SKM-1 treated with dmso at 0.1 percent for 144 hours (cell line): ENCODE data around the gene SS18L1.

Source experiments
- DNase-seq: peaks from one replicate; lab custom pipeline; 2025; ENCODE audit not compliant: unreplicated experiment; lab: John Stamatoyannopoulos, UW

SS18L1 gene

GRCh38 chr20:62119591-62120364, 23.8 kb upstream of the SS18L1 start:
- DNase-seq: no peak

GRCh38 chr20:62120365-62120762, 23.2 kb upstream of the SS18L1 start:
- DNase-seq: no peak

- peak; percentile 35 for DNase-seq
Measured at GRCh38 chr20:62120990-62121775, 22.4 kb upstream of the SS18L1 start.

DNA sequence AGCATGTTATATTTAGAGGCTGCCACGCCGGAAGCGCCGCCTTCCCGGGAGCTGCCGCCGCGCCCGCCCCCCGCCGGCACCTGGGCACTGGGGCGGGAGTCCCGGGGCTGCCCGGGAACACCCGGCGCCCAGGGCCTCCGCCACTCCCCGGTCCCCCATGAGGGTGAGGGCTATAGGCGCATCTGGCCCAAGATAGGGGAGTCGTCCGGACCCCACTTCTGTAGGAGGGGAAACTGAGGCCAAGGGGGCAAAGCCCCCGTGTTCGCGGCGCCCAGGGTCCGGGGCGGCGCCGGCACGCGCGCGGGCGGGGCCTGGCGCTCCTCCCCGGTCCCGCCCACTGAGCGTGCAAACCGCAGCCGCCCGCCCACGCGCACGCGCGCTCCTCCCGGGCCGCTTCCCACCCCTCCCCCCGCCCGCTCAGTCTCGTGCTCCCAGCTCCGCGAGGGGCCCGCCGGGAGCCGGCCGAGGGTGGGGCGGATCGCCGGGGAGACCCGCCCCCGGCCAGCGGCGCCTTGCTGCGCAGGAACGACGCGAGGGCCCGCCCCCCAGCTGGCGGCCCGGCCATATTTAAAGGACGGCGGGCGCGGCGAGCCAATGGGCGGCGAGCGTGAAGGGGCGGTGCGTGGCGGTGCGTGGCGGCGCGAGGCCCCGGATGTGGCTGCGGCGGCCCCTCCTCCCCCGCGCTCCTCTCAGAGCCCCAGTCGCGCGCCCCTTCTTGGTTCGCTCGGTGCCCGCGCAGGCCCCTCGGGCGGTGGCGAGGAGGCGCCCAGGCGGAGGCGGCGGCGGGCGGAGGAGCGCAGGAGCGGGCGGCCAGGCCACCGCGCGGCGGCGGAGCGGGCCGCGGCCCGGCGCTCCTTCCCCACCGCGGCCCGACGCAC, 21.6 kb upstream of the SS18L1 start, which contains the start of gene LSM14B:
TSS of gene LSM14B (plus strand) at position 700 of the 878 bp plus-strand sequence. CDS start 192 bp downstream, outside the sequence.
- DNase-seq: peak; percentile 92

DNA sequence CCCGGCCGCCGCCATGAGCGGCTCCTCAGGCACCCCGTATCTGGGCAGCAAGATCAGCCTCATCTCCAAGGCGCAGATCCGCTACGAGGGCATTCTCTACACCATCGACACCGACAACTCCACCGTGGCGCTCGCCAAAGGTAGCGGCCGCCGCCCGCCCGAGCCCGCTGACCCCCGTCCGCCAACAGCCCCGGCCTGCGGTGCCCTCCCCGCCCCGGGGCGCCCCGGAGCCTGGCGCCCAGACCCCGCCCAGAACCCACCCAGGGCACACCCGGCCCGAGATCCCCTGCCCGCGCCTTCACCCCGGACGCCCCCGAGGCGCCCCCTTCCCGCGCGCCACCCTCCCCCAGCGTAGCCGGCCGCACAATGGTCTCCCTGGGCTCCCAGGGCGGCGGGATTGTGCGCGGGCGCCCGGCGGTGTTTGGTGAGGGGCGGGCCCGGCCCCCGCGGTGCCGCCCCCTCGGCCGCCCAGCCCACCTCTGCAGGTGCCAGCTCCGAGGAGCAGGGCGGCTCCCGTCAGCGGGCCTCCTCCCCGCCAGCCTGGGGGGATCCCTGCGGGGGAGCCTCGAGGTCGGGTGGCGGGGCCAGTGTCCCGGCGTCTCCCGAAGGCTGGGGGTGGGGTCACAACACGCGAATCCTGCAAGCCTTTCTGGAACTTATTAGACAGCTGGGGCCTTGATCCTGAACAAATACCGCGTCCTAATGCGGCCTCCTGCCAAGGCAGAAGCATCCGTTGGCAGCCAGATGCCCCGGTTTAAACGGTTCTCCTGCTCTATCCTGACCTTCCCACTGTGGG, 20.7 kb upstream of the SS18L1 start:
- no peak for DNase-seq

GRCh38 chr20:62123450-62124118, 20.0 kb upstream of the SS18L1 start:
- no peak for DNase-seq

DNA sequence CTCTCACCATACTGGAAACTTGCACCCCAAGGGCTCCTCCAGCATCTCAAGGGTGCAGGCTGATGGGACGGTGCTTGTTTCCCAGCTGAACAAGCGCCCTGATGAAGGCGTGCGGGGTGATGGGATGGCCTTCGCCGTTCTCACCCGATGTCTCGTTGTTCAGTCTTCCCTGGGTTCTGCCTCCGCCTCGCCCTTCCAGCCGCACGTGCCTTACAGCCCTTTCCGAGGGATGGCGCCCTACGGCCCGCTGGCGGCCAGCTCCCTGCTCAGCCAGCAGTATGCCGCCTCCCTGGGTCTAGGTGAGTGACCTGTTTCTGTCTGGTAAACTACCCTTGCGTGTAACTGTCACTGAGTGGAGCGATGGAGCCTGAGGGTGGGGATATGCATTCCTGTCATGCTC, 17.4 kb upstream of the SS18L1 start:
- no peak for DNase-seq

DNA sequence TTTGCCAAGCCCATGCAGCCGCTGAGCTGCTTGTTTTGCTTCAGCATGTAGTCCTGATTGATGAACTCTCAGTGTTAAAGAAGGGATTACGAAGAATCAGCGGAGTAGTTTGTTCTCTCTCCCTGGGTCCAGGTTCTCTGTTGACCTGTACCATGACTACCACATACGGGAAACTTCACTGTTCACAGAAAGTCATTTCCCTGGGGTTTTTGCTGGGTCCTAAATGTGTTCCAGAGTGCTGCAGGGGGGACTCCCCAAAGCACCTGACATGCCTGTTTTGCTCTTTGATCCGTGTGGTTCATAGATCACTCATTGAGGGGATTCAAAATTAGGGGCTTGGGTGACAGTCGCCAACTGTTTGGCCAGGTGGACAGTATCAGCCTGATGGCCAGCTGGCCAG, 15.8 kb upstream of the SS18L1 start:
- DNase-seq: no peak

DNA sequence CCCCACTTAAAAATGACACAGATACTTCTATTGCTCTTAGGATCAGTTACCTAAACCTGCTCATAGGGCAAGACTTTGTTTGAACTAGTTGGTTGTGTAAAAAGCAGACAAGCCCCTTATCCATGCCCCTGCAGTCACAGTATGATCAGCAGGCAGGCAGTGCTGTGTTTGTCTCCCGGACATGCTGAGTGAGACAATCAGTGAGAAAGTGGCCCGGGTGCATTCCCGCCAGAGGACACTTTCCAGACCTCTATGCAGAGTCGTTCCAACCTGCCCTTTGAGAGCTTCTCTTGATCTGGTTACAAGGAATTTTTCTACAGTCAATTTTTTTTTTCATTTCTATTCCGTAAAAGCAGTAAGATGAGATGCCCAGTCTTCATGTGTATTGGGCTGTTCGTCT, 15.1 kb upstream of the SS18L1 start:
- no peak for DNase-seq

- DNase-seq: no peak
Measured at GRCh38 chr20:62129731-62130531, 13.6 kb upstream of the SS18L1 start.

DNA sequence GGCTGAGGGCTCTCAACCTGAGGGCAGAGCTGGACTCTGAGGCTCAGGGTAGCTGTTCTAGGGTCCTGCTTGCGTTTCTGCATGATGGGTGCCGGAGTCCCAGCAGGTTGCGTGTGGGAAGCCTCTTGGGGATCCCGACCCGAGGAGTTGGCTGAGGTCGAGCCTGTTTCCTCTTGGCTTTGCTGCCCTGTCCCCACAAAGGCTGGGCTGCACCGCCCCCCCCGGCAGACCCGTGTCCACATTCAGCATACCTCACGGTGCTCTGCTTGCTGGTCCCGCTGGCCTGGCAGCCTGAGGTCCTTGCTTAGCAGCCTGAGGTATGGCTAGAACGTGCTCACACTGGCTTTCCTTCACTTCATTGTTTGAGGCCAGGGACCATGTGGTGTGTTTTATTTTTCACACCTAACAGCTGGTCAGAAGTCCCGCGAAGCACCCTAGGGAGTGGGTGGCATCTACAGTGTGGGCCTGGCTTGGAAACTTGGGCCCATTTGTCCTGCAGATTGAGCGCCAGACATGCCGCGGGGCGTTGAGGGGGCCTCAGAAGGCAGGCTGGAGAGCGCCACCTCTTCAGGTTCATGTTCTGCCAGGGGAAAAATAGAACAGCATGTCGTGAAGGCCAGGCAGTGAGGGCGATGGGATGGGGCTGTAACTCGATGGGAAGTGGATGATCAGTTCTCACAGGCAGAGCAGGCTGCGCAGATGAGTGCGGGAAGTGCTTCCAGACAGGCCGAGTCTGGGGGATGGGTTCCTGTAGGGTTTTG, 11.8 kb upstream of the SS18L1 start:
- no peak for DNase-seq

DNA sequence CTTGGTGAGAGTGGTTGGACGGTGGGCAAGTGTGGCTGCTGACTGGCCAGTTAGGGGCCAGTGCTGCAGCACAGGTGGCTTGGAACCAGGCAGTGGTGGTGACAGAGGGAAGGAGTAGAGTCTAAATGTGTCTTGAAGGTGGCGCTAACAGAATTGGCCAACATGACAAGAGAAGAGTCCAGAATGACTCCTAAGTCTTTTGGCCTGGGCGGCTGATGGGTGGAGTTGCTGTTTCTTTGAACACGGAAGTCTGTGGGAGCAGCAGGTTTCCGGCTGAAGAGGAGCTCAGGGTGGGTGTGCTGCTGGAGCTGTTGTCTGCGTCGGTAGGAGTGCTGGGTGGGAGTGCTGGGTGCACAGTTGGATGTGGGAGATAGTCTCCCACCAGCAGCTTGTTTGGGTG, 11.1 kb upstream of the SS18L1 start:
- no peak for DNase-seq

DNA sequence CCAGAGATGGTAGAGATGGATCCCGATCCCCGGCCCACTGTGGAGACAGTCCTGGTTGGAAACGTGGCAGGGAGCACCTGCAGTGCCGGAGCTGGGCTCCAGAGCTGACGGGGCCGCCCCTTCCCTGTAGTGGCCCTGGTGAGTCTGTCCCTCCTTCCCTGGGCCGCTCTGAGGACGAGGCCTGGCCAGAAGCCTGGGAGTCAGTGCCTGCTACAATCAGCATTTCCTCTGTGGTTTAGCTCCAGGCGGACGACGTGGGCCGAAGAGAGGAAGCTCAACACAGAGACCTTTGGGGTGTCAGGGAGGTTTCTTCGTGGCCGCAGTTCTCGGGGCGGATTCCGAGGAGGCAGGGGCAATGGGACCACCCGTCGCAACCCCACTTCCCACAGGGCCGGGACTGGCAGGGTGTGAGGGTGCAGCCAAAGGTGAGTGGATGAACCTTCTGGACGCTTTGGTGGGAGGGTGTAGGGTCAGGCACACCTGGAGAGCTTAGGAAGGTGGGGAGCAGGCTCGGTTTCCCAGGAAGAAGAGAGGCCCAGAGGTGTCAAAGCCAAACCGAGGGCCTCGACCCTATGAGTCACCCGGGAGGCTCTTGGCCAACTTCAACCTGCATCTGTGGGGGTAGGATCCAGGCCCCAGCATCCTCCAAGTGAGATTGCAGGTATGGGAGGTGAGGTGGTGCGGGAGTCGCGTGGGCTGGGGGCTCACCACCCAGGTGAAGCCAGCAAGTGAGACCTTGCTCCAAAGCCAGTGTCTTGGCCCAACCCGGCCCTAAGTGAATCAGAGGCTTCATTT, 10.3 kb upstream of the SS18L1 start:
- no peak for DNase-seq

- DNase-seq: no peak
Measured at GRCh38 chr20:62133864-62134263, 9.7 kb upstream of the SS18L1 start.

- no peak for DNase-seq
Measured at GRCh38 chr20:62134735-62135231, 8.8 kb upstream of the SS18L1 start.

DNA sequence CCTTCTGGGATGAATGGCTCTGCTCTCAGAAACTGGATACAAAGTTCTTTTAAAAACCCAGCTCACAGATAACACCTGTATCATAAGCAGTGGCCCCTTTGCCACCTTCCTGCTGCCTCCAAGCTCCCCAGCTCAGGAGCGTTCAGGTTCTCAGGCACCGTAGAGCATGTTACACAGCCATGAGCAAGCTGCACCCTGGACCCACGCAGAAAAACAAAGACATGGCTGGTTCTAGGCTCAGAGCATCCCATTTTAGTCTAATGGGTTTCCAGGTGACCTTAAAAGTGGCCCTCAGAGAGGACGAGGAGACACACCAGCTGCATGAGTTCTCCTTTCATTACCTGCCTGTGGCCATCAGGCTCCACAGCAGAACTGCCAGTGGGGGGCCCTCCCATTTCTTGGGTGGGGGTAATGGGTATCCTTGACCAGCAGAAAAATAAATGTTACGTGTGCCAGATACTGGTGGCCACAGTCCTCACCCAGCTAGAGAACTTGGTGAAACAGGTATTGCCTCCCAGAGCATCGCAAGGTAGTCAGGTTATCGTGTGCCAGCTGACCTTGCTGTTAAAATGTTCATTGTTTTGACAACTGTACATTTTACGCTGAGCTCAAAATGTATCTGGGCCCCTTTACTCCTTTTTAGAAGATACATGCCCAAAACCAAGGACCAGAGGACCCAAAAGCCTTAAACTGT, 7.8 kb upstream of the SS18L1 start:
- no peak for DNase-seq
